NB4 (cell line): ENCODE data around the gene RIC8A.
A peak's percentile ranks its signal among the peaks of the same experiment; 100 is the strongest.

Experiments
- DNase-seq: peaks from one replicate; pipeline ENCODE4 v3.0.0; 2010; ENCODE audit warnings: low read depth
- H3K4me3 ChIP-seq: one replicate; pipeline ENCODE4 v1.5.1; 2011; ENCODE audit warnings: mild to moderate bottlenecking, low read depth, low read length, moderate library complexity
- MYC ChIP-seq: IDR thresholded peaks from 2 replicates; pipeline ENCODE4 v1.6.1; 2011; ENCODE audit warnings: low read depth, low read length
- POLR2A ChIP-seq: IDR thresholded peaks from 2 replicates; pipeline ENCODE4 v1.6.1; 2011; ENCODE audit warnings: mild to moderate bottlenecking; ENCODE audit not compliant: insufficient read length; ENCODE audit errors: extremely low read depth
- TF ChIP-seq, protein P1 (sequence below): IDR thresholded peaks from 2 replicates; pipeline ENCODE4 v1.6.1; 2011; ENCODE audit warnings: low read depth, low read length
- TF ChIP-seq, protein P2 (sequence below): IDR thresholded peaks from one replicate; pipeline ENCODE4 v1.5.1; 2012; ENCODE audit warnings: low read depth, low read length

Gene RIC8A

DNA sequence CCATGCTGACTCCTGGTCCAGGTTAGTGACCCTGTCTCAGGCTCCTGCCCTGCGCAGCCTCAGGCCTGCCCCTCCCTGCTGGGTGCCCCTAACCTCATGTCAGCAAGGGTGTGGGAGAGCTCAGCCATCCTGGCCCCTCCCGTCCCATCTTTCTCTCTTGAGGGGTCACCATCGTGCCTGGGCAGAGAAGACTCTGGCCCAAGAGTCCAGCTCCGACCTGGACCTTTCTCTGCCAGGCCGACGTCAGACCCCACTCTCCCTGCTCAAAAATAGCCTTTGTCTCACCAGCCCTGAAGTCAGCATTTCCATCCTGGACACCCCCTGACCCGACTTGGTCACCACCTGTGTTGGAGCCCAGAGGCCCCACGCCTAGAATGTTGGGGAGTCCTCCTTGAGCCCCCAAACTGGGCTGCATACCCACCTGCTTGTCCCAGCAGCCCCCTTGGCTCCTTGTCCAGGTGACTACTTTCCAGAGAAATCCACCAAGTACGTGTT lies 9.7 kb upstream of the RIC8A start:
- no peak for TF ChIP-seq MYC
- no peak for TF ChIP-seq POLR2A
- TF ChIP-seq, protein P1, sequence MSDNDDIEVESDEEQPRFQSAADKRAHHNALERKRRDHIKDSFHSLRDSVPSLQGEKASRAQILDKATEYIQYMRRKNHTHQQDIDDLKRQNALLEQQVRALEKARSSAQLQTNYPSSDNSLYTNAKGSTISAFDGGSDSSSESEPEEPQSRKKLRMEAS, result no peak
- TF ChIP-seq, protein P2, sequence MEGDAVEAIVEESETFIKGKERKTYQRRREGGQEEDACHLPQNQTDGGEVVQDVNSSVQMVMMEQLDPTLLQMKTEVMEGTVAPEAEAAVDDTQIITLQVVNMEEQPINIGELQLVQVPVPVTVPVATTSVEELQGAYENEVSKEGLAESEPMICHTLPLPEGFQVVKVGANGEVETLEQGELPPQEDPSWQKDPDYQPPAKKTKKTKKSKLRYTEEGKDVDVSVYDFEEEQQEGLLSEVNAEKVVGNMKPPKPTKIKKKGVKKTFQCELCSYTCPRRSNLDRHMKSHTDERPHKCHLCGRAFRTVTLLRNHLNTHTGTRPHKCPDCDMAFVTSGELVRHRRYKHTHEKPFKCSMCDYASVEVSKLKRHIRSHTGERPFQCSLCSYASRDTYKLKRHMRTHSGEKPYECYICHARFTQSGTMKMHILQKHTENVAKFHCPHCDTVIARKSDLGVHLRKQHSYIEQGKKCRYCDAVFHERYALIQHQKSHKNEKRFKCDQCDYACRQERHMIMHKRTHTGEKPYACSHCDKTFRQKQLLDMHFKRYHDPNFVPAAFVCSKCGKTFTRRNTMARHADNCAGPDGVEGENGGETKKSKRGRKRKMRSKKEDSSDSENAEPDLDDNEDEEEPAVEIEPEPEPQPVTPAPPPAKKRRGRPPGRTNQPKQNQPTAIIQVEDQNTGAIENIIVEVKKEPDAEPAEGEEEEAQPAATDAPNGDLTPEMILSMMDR, result no peak
- no peak for DNase-seq

DNA sequence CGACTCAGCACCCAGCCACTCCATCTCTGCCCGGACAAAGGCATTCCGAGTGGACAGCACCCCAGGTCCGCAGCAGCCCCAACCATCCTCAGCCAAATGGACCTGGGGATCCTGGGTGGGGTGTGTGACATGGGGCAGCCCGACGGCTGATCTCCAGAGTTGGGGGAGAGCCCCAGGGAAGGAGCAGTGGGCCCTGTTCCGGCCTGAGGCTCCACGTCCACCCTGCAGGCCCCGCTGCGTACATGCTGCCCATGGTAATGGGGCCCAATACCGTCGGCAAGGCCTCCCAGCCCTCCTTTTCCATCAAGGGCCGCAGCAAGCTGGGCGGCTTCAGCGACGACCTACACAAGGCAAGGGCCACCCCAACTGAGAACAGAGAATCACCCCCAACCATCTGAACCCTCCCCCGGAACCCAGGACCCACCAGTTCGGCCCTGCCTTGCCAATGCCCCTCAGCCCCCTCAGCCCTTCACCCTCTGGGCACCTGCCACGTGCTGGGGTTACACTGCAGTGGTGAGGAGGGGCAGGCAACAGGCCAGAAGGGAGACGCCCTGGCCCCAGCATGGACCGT lies 9.2 kb upstream of the RIC8A start:
- no peak for DNase-seq
- no peak for TF ChIP-seq POLR2A
- TF ChIP-seq, protein P1, result no peak
- TF ChIP-seq, protein P2, result no peak
- H3K4me3 ChIP-seq, result no peak overlapping the region

More for the DNA sequence above, 9.7 kb upstream of the RIC8A start:
- H3K4me3 ChIP-seq, result no peak overlapping the region

DNA sequence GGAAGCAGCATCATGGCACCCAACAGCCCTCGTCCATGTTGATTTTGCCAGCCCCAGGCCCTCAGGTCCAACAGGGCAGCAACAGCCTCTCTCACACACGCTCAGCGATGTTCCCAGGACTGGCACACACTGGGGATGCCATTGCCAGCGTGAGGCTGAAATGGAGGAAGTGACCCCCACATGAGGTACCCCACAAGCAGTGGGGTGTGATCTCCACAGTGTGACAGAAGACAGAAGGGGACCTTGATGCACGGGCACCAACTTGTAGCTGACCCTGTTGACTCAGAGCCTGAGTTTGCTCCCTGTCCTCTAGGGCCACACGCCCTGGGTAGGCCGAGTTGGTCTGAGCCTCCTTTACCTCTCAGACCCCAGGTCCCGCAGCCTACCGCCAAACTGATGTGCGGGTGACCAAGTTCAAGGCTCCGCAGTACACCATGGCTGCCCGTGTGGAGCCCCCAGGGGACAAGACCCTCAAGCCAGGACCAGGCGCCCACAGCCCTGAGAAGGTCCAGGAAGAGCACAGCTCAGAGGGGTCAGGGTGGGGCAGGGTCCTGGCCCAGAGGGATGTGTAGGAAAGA lies 8.4 kb upstream of the RIC8A start:
- H3K4me3 ChIP-seq, result no peak overlapping the region
- DNase-seq, result no peak

DNA sequence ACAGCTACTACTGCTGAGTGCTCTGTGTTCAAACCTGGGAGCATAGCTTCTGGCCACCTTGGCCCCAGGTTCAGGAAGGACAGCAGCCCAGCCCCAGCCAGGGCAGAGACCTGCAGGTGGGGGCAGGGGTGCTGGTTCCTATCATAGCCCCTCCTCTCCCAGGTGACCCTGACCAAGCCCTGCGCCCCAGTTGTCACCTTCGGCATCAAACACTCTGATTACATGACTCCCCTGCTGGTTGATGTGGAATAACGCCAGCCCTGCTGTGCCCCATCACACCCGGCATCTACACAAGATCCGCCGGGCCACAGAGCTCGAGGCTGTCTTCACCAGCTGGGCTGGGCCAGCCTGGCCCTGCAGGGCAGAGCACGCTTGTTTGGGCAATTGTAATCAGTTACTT lies 7.7 kb upstream of the RIC8A start:
- no peak overlapping the region for H3K4me3 ChIP-seq
- no peak for DNase-seq
- TF ChIP-seq, protein P1, result no peak
- TF ChIP-seq MYC, result no peak
- TF ChIP-seq POLR2A, result no peak
- TF ChIP-seq, protein P2, result no peak

More for the DNA sequence above, 8.4 kb upstream of the RIC8A start:
- no peak for TF ChIP-seq POLR2A
- TF ChIP-seq, protein P1, result no peak
- TF ChIP-seq, protein P2, result no peak
- no peak for TF ChIP-seq MYC

GRCh38 chr11:200224-201003 lies 7.1 kb upstream of the RIC8A start:
- DNase-seq, result no peak
- H3K4me3 ChIP-seq, result no peak overlapping the region
- TF ChIP-seq, protein P1, result no peak

GRCh38 chr11:201966-202365 lies 5.5 kb upstream of the RIC8A start:
- DNase-seq, result peak; percentile 53
- H3K4me3 ChIP-seq, result no peak overlapping the region
- TF ChIP-seq, protein P2, result no peak
- no peak for TF ChIP-seq MYC
- TF ChIP-seq, protein P1, result no peak
- TF ChIP-seq POLR2A, result no peak
